ENCODE measurements around the gene POC1B.

Gene POC1B

GRCh38 chr12:89568484-89568883 is 42.6 kb upstream of the POC1B start:
- TF ChIP-seq FOXK2 (IDR thresholded peaks at IDR 0.05) (no peak), ZNF384 (IDR thresholded peaks at IDR 0.05) (no peak), PKNOX1 (IDR thresholded peaks at IDR 0.05) (no peak), ARNT (IDR thresholded peaks at IDR 0.05) (no peak), FOXA1 (IDR thresholded peaks at IDR 0.05) (no peak), LEF1 (IDR thresholded peaks at IDR 0.05; ENCODE audit: borderline replicate concordance) (no peak), SP1 (IDR thresholded peaks at IDR 0.05) (no peak)
- ChIA-PET POLR2A (no interaction called here), CTCF (no interaction called here)

GRCh38 chr12:89567691-89568239 is 41.9 kb upstream of the POC1B start:
- ChIA-PET CTCF (no interaction called here), POLR2A (no interaction called here)
- DNase-seq (ENCODE audit: extremely low spot score), result no peak
- TF ChIP-seq ELF4 (IDR thresholded peaks at IDR 0.05) (no peak), ARNT (IDR thresholded peaks at IDR 0.05) (no peak), SP1 (IDR thresholded peaks at IDR 0.05) (no peak), CTBP1 (IDR thresholded peaks at IDR 0.05; ENCODE audit: borderline replicate concordance) (no peak), PKNOX1 (IDR thresholded peaks at IDR 0.05) (no peak), SUZ12 (IDR thresholded peaks at IDR 0.05) (no peak), NFRKB (IDR thresholded peaks at IDR 0.05) (no peak), HDGF (IDR thresholded peaks at IDR 0.05; ENCODE audit: borderline replicate concordance) (no peak), FOXK2 (IDR thresholded peaks at IDR 0.05) (no peak), FOXM1 (IDR thresholded peaks at IDR 0.05; ENCODE audit: borderline replicate concordance) (no peak), BHLHE40 (IDR thresholded peaks at IDR 0.05; ENCODE audit: borderline replicate concordance) (no peak), TARDBP (IDR thresholded peaks at IDR 0.05) (no peak), L3MBTL2 (conservative IDR thresholded peaks at IDR 0.05) (no peak), LEF1 (IDR thresholded peaks at IDR 0.05; ENCODE audit: borderline replicate concordance) (no peak), FOXA1 (IDR thresholded peaks at IDR 0.05) (no peak), ZNF384 (IDR thresholded peaks at IDR 0.05) (no peak)

More at GRCh38 chr12:89568484-89568883, 42.6 kb upstream of the POC1B start:
- DNase-seq (ENCODE audit: extremely low spot score), result no peak

GRCh38 chr12:89566615-89567014 is 40.8 kb upstream of the POC1B start:
- TF ChIP-seq ZNF384 (IDR thresholded peaks at IDR 0.05) (no peak), SUZ12 (IDR thresholded peaks at IDR 0.05) (no peak), CTBP1 (IDR thresholded peaks at IDR 0.05; ENCODE audit: borderline replicate concordance) (no peak), SP1 (IDR thresholded peaks at IDR 0.05) (no peak), ELF4 (IDR thresholded peaks at IDR 0.05) (no peak), HDGF (IDR thresholded peaks at IDR 0.05; ENCODE audit: borderline replicate concordance) (no peak), FOXM1 (IDR thresholded peaks at IDR 0.05; ENCODE audit: borderline replicate concordance) (no peak), NFRKB (IDR thresholded peaks at IDR 0.05) (no peak), LEF1 (IDR thresholded peaks at IDR 0.05; ENCODE audit: borderline replicate concordance) (no peak), FOXA1 (IDR thresholded peaks at IDR 0.05) (no peak), FOXK2 (IDR thresholded peaks at IDR 0.05) (no peak), L3MBTL2 (conservative IDR thresholded peaks at IDR 0.05) (no peak), BHLHE40 (IDR thresholded peaks at IDR 0.05; ENCODE audit: borderline replicate concordance) (no peak), PKNOX1 (IDR thresholded peaks at IDR 0.05) (no peak), TARDBP (IDR thresholded peaks at IDR 0.05) (no peak), ARNT (IDR thresholded peaks at IDR 0.05) (no peak)
- POLR2A ChIA-PET, result no interaction called here
- CTCF ChIA-PET, result interaction anchor here (1.1 kb wide), 1 partner anchor 23 kb away, joined by 4 read pairs; no protein-coding TSS in a partner anchor
- no peak for DNase-seq (ENCODE audit: extremely low spot score)

- no peak for TF ChIP-seq ARNT (IDR thresholded peaks at IDR 0.05)
- TF ChIP-seq SP1 (IDR thresholded peaks at IDR 0.05), result no peak
- TF ChIP-seq BHLHE40 (IDR thresholded peaks at IDR 0.05; ENCODE audit: borderline replicate concordance), result no peak
- no peak for TF ChIP-seq FOXA1 (IDR thresholded peaks at IDR 0.05)
- TF ChIP-seq FOXK2 (IDR thresholded peaks at IDR 0.05), result no peak
- TF ChIP-seq LEF1 (IDR thresholded peaks at IDR 0.05; ENCODE audit: borderline replicate concordance), result no peak
- no peak for TF ChIP-seq TARDBP (IDR thresholded peaks at IDR 0.05)
- no peak for DNase-seq (ENCODE audit: extremely low spot score)
- ChIA-PET CTCF (interaction anchor here (0.7 kb wide), 1 partner anchor 1080 kb away, joined by 3 read pairs; no protein-coding TSS in a partner anchor), POLR2A (no interaction called here)
Measured at GRCh38 chr12:89565002-89565401, 39.2 kb upstream of the POC1B start.

GRCh38 chr12:89559753-89560152 is 33.9 kb upstream of the POC1B start:
- ChIA-PET CTCF (no interaction called here), POLR2A (no interaction called here)
- TF ChIP-seq LEF1 (IDR thresholded peaks at IDR 0.05; ENCODE audit: borderline replicate concordance) (no peak), SUZ12 (IDR thresholded peaks at IDR 0.05) (no peak), BHLHE40 (IDR thresholded peaks at IDR 0.05; ENCODE audit: borderline replicate concordance) (no peak), ZNF384 (IDR thresholded peaks at IDR 0.05) (no peak), SP1 (IDR thresholded peaks at IDR 0.05) (no peak), L3MBTL2 (conservative IDR thresholded peaks at IDR 0.05) (no peak), FOXA1 (IDR thresholded peaks at IDR 0.05) (no peak), TARDBP (IDR thresholded peaks at IDR 0.05) (no peak), FOXK2 (IDR thresholded peaks at IDR 0.05) (no peak), PKNOX1 (IDR thresholded peaks at IDR 0.05) (no peak), CTBP1 (IDR thresholded peaks at IDR 0.05; ENCODE audit: borderline replicate concordance) (no peak), FOXM1 (IDR thresholded peaks at IDR 0.05; ENCODE audit: borderline replicate concordance) (no peak), ELF4 (IDR thresholded peaks at IDR 0.05) (no peak), NFRKB (IDR thresholded peaks at IDR 0.05) (no peak), HDGF (IDR thresholded peaks at IDR 0.05; ENCODE audit: borderline replicate concordance) (no peak), ARNT (IDR thresholded peaks at IDR 0.05) (no peak)
- no peak for DNase-seq (ENCODE audit: extremely low spot score)
